ENCODE results near the gene IFNA2. TPM values are rescaled to one million over a fixed set of nuclear protein-coding genes. Genes with fewer than 3 reads are reported as not detected.

Gene IFNA2
- total and polyA plus RNA-seq, 4 donors: not detected

GRCh38 chr9:21404146-21404545 lies 18.9 kb upstream of the IFNA2 start:
- Histone ChIP-seq H3K4me3 (ENCODE audit: low read depth in 1 of 3, low read length in 3 of 3) (no peak overlapping the region), H3K27me3 (ENCODE audit: control insufficient read depth in 4 of 4, insufficient read depth in 4 of 4, low read length in 3 of 4) (peaks cover 0 to 8% (median 4%) of the 10 kb centered on the region in 4 donors), H3K27ac (ENCODE audit: low read depth in 1 of 2, low read length in 2 of 2) (no peak overlapping the region), H3K9me3 (ENCODE audit: control insufficient read depth in 4 of 4, low read length in 3 of 4) (no peaks in the 10 kb centered on the region), H3K9ac (ENCODE audit: low read depth in 1 of 2, low read length in 2 of 2) (no peak overlapping the region), H3K36me3 (ENCODE audit: control insufficient read depth in 4 of 4, insufficient read depth in 3 of 4, low read depth in 1 of 4, low read length in 3 of 4) (no peaks in the 10 kb centered on the region), H3K4me1 (ENCODE audit: control insufficient read depth in 4 of 4, insufficient read depth in 4 of 4, low read length in 3 of 4) (peaks cover 0 to 8% (median 4%) of the 10 kb centered on the region in 4 donors)
- WGBS: 64% methylated on average over 3 of the region's 3 CpGs
- TF ChIP-seq SP1 (IDR thresholded peaks at IDR 0.05) (no peak), FOXA1 (IDR thresholded peaks at IDR 0.05) (no peak), FOXA2 (IDR thresholded peaks at IDR 0.05) (no peak), TAF1 (conservative IDR thresholded peaks at IDR 0.05) (no peak), HNF4A (conservative IDR thresholded peaks at IDR 0.05) (no peak), RXRA (IDR thresholded peaks at IDR 0.05) (no peak), GABPA (IDR thresholded peaks at IDR 0.05 in 1 of 2, conservative IDR thresholded peaks at IDR 0.05 in 1 of 2) (no peak), RAD21 (IDR thresholded peaks at IDR 0.05) (no peak), EGR1 (IDR thresholded peaks at IDR 0.05; ENCODE audit: low read depth in 2 of 2) (no peak), CTCF (IDR thresholded peaks at IDR 0.05; ENCODE audit: low read depth, low read length, missing input control) (no peak), NR2F2 (IDR thresholded peaks at IDR 0.05) (no peak), JUND (IDR thresholded peaks at IDR 0.05) (no peak), REST (IDR thresholded peaks at IDR 0.05) (no peak), ZBTB33 (IDR thresholded peaks at IDR 0.05) (no peak), YY1 (IDR thresholded peaks at IDR 0.05) (no peak), MAX (IDR thresholded peaks at IDR 0.05) (no peak), HNF4G (IDR thresholded peaks at IDR 0.05) (no peak), ATF3 (IDR thresholded peaks at IDR 0.05) (no peak)
- no peak for DNase-seq (ENCODE audit: low spot score)

Data from liver (tissue), 9 donors.